GM10266 (cell line): ENCODE data around the gene SNX18.

Experiments
- DNase-seq: peaks from one replicate; pipeline ENCODE4 v3.0.0; 2012; ENCODE audit errors: extremely low spot score
- CTCF ChIP-seq: IDR thresholded peaks from 2 replicates; pipeline ENCODE4 v1.5.1; 2012; ENCODE audit warnings: mild to moderate bottlenecking, low read depth; ENCODE audit not compliant: control insufficient read depth, insufficient read depth; ENCODE audit errors: missing control alignments

Gene SNX18

GRCh38 chr5:54579591-54580295, 62.2 kb downstream of the SNX18 start:
- TF ChIP-seq CTCF: no peak

GRCh38 chr5:54580997-54581811, 63.6 kb downstream of the SNX18 start:
- DNase-seq: no peak
- no peak for TF ChIP-seq CTCF

More at GRCh38 chr5:54579591-54580295, 62.2 kb downstream of the SNX18 start:
- no peak for DNase-seq

- no peak for TF ChIP-seq CTCF
- no peak for DNase-seq
These were observed 64.4 kb downstream of the SNX18 start for GRCh38 chr5:54581831-54582548.

- DNase-seq: no peak
- no peak for TF ChIP-seq CTCF
These were observed 68.8 kb downstream of the SNX18 start for GRCh38 chr5:54586336-54586735.

- no peak for TF ChIP-seq CTCF
- DNase-seq: no peak
These were observed 72.2 kb downstream of the SNX18 start for GRCh38 chr5:54589786-54590185.

GRCh38 chr5:54590824-54591223, 73.3 kb downstream of the SNX18 start:
- TF ChIP-seq CTCF: no peak
- no peak for DNase-seq
